NCI-H1694 (cell line): ENCODE measurements around the gene AGPAT2.
A peak's percentile ranks its signal among the peaks of the same experiment; 100 is the strongest.

Experiments
- DNase-seq: peaks from one replicate; lab custom pipeline; 2025; lab: John Stamatoyannopoulos, UW

AGPAT2 gene

DNA sequence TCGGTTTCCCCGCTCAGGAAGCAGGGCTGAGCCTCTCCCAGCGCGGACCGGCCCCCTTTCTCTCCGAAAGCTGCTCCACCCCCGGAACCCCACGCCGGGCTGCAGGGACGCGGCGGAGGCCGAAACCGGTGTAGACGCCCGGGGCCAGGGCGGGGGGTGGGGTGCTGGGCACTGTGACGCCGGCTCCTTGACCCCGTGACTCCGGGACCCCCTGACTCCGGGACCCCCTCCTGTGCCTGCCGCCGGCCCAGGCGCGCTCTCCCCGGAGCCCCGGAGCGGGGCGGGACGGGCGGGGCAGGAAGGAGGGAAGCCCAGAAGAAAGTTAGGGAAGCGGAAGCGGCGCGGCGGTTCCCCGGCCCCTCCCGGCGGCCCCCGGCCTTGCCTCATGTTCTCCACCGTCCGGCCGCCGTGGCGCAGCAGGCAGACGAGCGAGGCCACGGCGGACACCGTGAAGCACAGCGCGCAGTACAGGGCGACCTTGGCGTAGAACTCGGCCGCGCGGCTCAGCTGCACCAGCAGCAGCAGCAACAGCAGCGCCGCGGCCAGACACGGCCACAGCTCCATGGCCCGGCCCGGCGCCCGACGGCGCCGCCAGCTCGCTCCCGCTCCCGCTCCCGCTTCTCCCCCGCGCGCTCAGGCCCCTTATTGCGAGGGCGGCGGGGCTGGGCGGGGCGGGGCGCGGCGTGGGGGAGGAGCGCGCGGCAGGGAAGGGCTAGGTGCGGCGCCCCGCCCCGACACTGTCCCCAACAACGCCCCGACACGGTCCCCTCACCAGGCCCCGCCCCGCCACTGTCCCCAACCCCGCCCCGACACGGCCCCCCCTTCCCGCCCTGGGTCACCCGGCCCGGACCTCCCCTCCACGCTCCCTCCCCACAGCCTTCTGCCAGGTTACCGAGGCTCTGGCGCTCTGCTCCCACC, at the start of gene AGPAT2:
TSS of gene AGPAT2 (minus strand) at position 664 of the 918 bp plus-strand sequence. CDS start at position 564, 100 bp downstream.
- DNase-seq, result no peak

DNA sequence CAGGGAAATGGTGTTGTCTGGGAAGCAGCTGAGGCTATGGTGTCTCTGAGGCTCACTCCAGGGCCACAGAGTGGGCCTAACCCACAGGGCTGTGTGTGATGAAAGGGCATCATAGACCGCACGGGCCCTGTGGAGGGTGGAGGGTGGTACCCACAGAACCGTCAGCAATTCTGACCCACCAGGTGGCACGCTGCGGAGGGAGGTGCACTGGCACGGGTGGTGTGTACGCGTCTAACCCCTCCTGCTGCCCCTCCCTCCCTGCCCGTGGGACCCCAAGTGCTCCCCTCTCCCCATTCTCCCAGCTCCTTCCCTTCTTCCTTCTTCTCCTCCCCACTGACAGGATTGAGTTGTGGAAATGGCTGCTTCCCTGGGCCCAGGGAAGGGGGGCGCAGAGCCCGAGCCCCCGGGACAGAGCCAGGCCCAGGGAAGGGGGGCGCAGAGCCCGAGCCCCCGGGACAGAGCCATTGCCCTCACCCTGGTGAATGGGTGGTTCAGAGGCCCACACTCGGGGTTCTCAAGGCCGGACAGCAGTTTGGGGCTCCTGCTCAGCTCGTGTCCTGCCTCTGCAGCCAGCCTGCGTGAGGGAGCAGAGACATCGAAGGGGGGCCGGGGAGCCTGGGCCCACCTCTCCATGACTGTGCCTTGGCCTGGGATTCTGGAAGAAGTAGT, 48.7 kb upstream of the AGPAT2 start:
- no peak for DNase-seq

DNA sequence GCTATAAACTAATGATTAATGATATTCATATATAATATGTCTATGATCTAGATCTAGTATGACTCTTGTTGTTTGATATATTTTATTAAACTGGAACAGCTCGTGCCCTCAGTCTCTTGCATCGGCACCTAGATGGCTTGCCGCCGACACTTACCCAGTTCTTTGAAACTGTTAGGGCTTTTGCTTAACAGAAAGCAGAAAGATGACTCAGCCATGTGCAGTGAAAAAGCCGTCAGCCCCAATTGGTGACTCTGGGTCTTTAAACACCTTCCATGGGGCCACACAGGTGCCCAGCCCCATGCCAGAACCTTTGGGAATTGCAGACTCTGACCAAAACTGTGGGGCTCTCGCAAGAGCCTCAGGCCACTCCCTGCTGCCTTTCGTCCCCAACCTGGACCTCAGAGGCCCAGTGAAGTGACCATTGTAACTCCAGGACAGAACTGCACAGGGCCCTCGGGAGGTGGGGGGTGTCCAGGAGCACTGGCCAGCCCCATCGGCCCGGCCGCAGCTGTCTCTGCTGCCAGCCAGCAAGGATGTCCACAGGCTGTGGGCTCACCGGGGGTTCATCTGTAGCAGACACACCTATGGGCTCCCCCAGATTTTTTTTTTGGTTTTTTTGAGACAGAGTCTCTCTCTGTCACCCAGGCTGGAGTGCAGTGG, 47.7 kb upstream of the AGPAT2 start:
- no peak for DNase-seq

DNA sequence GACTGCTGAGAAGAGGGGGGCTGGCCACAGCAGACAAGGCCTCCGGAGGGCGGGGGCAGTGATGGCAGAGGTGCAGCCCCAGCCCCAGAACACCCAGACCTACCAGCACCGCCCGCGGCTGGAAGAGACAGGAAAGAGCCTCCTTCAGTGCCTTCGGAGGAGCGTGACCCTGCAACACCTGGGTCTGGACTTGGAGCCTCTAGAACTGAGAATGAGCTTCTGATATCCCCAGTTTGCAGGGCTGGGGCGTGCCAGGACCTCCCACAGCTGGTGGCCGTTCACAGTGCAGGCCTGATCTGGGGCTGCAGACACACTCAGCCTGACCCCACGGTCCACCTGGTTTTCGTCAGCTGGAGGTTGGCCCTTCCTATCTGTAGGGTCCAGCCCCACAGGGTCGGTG, 46.4 kb upstream of the AGPAT2 start:
- DNase-seq, result no peak

DNA sequence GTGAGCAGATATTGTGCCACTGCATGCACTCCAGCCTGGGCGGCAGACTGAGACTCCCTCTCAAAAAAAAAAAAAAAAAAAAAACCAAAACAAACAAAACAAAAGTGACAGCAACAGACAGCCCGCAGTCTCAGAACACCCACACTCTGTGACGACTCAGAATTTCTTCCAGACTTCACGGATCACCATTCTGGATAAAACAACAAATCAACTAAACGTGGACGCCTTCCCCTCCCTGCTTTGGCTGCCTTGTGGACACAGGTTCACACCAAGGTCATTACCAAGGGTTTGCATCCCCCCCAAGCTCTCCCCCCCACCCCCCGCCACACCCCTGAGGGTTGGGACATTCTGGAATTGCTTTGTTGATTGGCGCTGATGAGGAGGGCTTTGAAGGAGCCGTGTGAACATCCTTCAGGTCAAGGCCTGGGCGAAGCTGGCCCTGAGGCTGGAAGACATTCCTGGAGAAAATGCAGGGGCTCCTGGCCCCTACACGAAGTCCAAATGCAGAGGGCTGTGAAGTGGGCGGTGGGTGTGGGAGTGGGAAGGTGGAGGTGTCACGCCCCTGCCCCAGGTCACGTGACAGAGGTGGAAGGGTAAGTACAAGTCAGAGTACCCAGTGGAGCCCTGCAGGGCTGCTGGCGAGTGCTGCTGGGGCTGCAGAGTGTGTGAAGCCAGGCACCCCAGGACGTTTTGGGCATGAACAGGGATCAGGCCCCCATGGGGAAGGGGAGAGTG, 45.4 kb upstream of the AGPAT2 start:
- DNase-seq, result no peak

DNA sequence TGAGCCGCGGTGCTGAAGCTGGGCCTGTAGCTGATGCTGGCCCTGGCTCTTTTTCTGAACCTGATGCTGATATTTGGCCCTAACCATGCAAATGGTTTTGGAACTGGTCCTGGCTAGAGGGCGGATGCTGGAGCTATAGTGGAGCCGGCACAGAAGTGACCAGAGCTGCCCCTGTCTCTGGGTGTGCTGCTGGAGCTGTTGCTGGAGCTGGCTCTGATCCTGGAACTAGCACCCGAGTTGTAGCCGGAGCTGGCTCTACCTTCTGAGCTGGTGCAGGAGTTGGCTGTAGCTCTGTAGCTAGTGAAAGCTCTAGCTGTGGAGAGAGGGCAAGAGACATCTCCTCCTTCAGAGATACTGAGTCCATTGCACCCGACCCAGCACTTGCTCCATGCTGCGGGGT, 42.7 kb upstream of the AGPAT2 start:
- no peak for DNase-seq

DNA sequence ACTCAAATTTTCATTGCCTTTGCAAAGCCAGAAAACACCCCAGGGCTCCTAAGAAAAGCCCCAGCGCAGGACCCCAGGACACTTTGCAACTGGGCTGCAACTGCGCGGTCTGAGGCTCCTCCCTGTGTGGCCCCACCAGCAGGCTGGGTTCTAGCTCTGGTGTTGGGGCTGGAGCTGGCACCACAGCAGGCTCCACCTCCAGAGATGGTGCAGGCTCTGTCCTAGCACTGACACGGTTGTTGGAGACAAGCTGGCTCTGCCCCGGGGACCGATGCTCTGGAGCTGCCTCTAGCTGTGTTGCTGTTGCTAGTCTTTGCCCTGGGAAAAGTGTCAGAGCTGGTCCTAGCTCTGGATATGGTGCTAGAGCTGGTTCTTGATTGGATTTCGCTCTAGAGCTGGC, 41.9 kb upstream of the AGPAT2 start:
- DNase-seq, result no peak

DNA sequence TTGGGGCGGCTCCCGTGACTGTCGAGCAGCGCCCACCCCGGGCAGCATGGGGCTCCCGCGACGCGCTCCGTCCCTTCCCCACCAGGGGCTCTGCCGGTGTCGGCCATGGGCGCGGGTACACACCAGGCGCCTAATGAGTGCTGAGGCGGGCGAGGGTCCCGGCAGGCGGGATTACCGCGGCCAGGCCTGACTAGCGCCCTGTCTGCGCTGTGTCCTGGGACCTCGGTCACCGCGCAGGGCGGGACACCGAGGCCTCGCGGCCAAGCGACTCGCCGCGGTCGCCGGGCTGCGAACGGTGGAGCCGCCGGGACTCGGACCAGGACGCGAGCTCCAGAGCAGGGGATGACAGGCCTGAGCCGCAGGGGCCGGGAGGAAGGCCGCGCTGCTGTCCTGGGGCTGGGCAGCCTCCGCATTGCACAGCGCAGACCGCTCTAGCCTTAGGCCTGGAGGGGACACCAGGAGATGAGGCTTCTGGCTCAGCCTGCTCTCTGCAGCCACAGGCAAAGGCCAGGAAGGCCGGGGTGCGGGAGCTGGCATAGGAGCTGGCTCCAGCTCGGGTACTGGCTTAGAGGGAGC, 41.4 kb upstream of the AGPAT2 start:
- no peak for DNase-seq

DNA sequence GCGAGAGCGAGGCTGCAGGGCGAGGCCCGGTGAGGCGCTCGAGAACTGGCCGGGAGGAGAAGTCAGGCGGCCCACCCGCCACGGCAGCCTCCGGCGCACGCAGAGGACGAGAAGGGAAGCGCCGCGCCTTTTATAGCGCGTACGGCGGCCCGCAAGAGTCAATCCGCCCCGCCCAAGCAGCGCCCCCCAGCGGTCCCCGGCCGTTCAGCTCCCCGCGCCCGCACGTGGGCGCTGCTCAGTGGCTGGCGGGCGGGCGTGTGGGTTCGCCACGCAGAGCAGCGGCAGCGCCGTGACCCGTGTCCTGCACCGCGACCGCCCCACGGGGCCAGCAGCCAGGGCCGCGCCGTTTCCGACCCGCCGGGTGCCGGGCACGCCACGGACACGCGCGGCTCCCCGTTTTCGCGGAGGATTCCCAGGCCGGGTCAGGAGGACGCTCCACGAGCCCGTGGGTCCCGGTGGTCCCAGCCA, 40.9 kb upstream of the AGPAT2 start:
- peak; percentile 58 for DNase-seq

DNA sequence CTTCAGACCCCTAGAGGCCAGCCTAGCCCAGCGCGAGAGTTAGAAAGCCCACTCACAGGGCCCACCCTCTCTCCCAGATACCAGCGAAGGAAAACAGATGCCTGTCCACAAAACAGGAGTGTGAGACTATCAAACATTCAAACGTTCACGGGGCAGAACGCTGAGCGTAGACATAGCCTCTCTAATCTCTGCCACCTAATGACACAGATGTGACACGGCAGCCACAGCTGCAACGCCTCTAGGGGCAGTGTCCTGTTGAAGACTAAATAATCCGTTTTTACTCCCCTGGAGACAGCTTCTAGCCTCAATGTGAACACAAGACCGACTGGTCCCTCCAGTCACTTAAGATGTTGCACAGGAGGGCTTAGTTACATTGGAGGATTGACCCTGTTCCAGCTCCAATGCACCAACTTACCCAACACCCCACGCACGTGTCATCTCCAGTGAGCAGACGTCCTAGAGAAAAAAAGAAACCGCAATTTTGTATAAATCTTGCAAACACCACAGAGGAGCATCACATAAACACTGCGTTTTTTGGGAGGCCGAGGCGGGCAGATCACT, 39.5 kb upstream of the AGPAT2 start:
- DNase-seq, result no peak

DNA sequence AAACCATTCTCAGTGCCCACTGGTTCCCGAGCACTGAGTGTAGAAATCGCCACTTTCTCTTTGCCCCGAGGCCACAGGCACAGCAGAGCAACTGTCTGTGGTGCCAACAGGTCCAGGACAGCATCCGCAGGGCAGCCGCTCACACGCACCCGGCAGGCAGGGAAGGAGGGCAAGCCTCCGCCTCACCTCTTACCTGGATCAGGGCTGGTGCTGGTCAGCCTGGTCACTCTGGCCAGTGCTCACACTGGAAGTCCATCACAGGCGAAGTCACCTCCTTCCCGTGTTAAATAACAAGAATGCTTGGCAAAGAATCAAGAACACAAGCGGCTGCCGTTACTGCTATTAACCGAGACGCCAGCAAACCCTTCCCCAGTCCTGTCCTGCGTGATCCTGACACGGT, 38.9 kb upstream of the AGPAT2 start:
- DNase-seq, result no peak

DNA sequence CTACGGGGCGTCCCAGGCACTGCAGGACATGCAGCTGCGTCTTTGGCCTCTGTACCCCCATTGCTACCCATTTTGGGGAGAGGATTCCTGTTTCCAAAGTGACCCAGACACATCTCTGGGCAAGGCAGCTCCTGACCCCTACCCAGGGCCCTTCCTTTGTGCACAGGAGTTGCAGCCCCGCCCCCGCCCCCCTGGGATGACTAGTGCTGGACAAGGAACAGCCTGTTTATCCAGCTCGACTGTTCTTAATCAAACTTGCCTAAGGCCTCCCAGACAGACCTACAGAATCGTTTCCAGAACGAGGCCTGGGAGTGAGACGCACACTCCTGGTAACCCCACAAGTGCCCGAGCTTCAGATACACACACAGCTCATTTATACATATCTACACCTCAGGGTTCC, 38.4 kb upstream of the AGPAT2 start:
- DNase-seq, result no peak

DNA sequence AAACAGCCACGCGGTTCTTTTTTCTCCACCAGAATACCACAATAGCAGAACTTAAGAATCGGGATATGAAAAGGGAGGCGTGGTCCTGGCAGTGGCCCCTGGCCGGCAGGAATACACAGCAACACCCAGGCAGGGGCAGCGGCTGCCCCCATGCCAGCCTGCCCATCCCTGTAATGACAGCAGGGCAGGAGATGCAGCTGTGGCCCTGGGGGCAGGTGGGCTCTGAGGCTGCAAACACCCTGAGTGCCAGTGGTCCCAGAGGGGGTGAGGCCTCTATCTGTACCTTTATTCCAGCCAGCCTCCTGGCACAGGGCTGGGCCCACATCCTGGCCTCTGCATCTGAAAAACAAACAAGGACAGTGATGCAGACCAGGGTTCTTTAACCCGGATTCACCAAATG, 37.5 kb upstream of the AGPAT2 start:
- no peak for DNase-seq

DNA sequence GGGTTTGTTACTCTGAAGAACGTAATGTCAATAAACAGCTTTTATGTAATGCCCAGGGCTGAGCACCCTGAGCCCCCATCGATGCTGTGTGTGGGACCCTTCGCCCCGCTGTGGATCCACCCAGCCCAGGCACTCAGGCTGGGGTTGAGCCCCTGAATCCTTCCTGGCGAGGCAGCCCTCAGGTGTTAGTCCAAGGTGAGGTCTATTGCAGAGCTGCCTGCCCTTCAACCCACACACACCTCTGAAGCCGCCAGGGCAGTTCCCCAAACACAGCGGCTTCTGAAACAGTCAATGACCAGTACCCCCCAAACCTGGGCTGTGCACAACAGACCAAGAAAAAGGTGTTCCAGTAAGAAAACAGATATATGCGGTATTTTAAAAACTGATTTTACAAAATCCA, 36.7 kb upstream of the AGPAT2 start:
- DNase-seq, result no peak

DNA sequence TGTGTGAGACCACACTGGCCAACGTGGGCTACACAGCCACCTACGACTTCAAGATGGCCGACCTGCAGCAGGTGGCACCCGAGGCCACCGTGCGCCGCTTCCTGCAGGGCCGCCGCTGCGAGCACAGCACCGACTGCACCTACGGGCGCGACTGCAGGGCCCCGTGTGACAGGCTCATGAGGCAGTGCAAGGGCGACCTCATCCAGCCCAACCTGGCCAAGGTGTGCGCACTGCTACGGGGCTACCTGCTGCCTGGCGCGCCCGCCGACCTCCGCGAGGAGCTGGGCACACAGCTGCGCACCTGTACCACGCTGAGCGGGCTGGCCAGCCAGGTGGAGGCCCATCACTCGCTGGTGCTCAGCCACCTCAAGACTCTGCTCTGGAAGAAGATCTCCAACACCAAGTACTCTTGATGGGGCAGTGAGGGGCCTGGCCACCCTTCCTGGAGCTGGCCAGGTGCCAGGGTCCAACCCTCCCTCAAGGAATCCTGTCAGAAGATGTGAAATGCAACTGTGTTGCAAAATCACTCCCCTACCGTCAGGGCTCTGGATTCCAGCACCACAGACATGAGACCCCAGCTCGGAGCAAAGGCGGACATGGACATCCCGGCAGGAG, 36.2 kb upstream of the AGPAT2 start:
- no peak for DNase-seq

DNA sequence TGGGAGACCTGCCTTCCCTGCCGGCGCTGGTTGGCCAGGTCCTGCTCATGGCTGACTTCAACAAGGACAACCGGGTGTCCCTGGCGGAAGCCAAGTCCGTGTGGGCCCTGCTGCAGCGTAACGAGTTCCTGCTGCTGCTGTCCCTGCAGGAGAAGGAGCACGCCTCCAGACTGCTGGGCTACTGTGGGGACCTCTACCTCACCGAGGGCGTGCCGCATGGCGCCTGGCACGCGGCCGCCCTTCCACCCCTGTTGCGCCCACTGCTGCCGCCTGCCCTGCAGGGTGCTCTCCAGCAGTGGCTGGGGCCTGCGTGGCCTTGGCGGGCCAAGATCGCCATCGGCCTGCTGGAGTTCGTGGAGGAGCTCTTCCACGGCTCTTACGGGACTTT, 35.7 kb upstream of the AGPAT2 start:
- no peak for DNase-seq

DNA sequence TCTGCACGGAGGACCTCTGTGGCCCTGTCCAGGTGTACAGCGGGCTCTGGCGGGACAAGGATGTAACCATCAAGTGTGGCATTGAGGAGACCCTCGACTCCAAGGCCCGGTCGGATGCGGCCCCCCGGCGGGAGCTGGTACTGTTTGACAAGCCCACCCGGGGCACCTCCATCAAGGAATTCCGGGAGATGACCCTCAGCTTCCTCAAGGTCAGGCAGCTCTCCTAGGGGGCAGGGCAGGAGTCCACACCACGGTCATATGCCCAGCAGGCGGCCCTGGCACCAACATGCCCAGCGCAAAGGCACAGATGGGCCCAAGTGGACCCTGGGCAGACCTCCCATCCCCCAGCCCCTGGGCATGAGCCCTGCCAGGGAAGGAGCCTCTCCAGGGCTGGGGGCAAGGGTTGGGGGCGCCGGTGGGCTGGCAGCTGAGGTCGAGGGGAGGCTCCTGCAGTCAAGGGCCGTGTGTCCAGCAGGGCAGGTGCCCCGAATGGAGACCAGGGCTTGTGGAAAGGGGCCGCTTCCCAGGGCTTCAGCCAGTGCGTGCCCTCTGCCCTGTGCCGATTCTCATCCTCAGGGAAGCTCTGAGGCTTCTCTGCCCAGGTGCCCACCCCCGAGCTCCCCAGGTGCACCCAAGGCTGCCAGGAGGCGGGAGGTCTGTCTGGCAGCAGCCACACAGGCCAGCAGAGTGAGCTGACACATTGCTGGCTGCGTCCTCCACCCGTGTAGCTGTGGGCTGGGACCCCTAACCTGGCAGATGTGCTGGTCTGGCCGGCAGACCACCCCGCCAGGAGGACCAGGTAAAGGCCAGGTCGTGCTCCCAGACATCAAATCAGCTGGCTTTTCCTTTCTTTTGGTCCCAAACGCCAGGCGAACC, 35.1 kb upstream of the AGPAT2 start:
- DNase-seq, result no peak

DNA sequence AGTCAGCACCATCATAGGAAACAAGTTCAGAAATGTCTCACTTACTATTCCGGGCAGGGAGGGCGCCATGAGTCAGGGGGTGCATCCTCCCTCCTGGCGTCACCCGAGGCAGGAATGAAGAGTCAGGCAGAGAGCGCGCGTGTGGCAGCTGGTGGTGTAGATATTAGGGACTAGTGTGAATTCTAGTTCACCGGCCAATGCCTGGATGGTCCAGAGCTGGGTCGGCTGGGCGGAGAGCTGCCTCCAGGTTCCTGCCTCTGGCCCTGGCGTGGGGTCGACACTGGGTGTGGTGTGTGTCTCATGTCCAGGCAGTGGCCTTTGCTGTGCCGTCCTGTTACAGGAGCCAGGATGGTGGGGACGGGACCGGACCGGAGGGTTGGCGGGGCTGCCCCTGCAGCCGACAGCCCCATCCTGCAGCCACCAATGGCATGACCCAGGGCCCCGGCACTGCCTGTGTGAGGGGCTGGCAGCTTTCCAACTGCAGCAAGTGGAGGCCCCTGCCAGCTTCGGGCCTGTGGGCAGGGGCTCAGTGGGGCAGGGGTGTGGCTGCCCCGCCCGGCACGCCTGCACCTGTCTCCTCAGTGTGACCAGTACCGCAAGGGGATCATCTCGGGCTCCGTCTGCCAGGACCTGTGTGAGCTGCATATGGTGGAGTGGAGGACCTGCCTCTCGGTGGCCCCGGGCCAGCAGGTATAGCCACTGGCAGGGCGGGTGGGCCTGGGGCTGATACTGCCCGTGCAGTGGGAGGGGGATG, 34.3 kb upstream of the AGPAT2 start:
- no peak for DNase-seq

DNA sequence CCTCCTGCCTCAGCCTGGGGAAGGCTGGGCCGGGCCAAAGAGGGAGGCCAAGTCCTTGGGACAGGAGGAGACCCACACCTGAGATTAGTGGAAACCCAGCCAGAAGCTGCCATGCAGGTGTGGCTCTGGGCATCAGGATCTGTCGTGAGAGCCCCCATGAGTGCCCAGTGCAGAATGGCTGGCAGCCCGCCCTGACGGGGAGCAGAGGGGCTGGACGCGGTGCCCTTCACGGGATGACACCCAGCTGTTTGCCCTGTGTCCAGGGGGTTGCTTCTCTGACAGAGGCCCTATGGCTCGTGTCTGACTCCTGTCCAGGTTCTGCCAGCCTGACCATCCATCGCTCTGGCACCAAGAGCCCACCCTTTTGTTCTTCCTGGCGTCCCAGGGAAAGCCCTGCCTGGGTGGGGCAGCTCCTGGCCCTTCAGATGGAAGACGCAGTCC, 33.7 kb upstream of the AGPAT2 start:
- no peak for DNase-seq
